GM13977 (cell line): ENCODE data around the gene POR.

Experiments
- DNase-seq: peaks from one replicate; pipeline ENCODE4 v3.0.0; 2012; ENCODE audit warnings: low spot score
- CTCF ChIP-seq: IDR thresholded peaks from 2 replicates; pipeline ENCODE4 v1.5.1; 2012; ENCODE audit warnings: mild to moderate bottlenecking, control low read depth; ENCODE audit not compliant: insufficient read depth; ENCODE audit errors: extremely low read depth, missing control alignments
- in situ Hi-C: fragments of 300-500 bp; cut with MboI; formaldehyde crosslinking; loops from one replicate; pipeline ENCODE4 v1.12.0; 2022; ENCODE audit warnings: low sequenced_read_pairs, low pct_unique_long_range_greater_than_20kb, mixed read lengths, inconsistent platforms; ENCODE audit not compliant: unreplicated experiment

Gene POR

GRCh38 chr7:75920431-75921161, 5.6 kb downstream of the POR start:
- no peak for DNase-seq
- no peak for TF ChIP-seq CTCF
- in situ Hi-C loops: no loop called here

GRCh38 chr7:75921479-75921878, 6.5 kb downstream of the POR start:
- TF ChIP-seq CTCF: no peak
- DNase-seq: no peak
- in situ Hi-C loops: no loop called here

DNA sequence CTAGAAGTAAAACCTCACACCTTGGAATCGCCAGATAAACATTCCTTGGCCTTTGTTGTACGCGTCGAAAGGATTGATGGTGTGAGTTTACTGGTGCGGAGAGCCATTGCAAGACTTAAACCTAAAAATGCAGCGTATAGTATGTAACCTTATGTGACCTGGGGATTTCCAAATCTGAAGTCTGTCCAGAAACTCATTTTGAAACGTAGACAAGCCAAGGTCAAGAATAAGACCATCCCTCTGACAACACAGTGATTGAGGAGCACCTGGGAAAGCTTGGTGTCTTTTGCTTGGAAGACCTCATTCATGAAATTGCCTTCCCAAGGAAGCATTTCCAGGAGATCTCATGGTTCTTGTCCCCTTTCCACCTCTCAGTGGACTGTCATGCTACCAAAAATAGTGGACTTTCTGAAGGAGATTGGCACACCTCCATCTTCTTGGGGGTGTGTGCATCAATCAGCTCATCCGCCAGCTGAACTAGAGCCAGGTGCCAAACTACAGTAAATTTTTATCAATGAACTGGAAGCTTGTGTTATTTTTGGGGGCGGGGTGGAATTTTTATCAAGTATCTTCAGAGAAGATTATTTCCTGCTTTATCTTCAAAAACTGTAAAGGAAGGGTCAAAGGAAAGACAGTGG, 8.1 kb downstream of the POR start:
- in situ Hi-C loops: no loop called here
- TF ChIP-seq CTCF: no peak
- no peak for DNase-seq

DNA sequence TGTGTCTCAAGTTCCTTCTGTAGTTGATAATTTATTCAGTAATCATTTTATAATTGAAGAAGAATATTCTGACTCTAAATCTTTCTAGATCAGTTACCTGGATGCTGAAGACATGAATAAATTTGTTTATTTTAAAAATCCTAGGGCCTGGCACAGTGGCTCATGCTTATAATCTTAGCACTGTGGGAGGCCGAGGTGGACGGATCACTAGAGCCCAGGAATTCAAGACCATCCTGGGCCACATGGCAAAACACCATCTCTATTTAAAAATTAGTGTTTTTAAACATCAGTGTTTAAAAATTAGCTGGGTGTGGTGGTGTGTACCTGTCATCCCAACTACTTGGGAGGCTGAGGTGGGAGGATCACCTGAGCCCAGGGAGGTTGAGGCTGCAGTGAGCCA, 9.3 kb downstream of the POR start:
- TF ChIP-seq CTCF: no peak
- in situ Hi-C loops: no loop called here

GRCh38 chr7:75924889-75925288, 9.9 kb downstream of the POR start:
- no peak for DNase-seq
- TF ChIP-seq CTCF: no peak
- in situ Hi-C loops: no loop called here

More for the DNA sequence above, 9.3 kb downstream of the POR start:
- no peak for DNase-seq

- no peak for TF ChIP-seq CTCF
- no peak for DNase-seq
- in situ Hi-C loops: no loop called here
Measured at GRCh38 chr7:75925717-75926435, 10.9 kb downstream of the POR start.
